Ovary (tissue), 3 donors: ENCODE data around the gene XPNPEP2.

Experiments used
- POLR2A ChIP-seq: fragments of 450-650 bp; IDR thresholded peaks from one replicate; pipeline ENCODE4 v1.6.1; 2017; ENCODE audit warnings: antibody characterized with exemption, mild to moderate bottlenecking, moderate library complexity
- TF ChIP-seq, protein P1 (sequence below), 3 donors: fragments of 450-650 bp in 2 of 3; fragments of 200-600 bp in 1 of 3; IDR thresholded peaks; one replicate each; pipeline versions ENCODE4 v1.5.1 to v1.8.0; 2016 to 2022; ENCODE audit warnings: antibody characterized with exemption in 3 of 3, mild to moderate bottlenecking in 1 of 3
- donor health status: DM: no; HTN: no; CAD: no.

DNA sequence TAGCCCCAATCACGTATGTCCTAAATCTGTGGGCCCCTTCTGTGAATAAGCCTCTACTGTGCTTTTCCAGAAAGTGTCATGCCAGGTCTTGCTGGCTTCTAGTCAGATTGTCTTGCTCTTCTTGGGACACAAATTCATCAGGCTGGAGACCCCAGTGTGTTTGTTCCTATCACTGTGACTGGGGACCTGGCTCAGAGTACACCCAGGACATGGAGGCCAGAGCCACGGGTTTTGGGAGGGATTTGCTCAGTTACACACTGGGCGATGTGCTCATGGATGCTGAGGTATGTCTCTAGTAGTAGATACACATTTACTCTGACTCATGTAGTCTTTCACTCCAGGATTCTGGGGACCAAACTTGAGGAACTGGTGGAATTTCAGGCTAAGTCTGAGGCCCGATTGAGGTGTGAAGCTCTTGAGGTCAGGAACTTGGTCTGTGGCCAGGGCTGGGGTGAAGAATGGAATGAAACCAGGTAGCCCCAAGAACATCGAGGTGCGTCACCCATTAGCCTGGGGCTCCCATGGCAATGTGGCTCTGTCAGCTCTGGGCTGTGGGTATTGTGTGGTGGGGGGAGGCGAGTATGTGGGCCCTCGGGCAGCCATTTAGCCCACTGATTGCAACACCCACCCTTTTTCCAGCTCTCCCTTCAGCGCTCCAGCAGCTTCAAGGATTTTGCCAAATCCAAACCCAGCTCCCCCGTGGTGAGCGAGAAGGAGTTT, 48.7 kb downstream of the XPNPEP2 start:
- TF ChIP-seq, protein P1, sequence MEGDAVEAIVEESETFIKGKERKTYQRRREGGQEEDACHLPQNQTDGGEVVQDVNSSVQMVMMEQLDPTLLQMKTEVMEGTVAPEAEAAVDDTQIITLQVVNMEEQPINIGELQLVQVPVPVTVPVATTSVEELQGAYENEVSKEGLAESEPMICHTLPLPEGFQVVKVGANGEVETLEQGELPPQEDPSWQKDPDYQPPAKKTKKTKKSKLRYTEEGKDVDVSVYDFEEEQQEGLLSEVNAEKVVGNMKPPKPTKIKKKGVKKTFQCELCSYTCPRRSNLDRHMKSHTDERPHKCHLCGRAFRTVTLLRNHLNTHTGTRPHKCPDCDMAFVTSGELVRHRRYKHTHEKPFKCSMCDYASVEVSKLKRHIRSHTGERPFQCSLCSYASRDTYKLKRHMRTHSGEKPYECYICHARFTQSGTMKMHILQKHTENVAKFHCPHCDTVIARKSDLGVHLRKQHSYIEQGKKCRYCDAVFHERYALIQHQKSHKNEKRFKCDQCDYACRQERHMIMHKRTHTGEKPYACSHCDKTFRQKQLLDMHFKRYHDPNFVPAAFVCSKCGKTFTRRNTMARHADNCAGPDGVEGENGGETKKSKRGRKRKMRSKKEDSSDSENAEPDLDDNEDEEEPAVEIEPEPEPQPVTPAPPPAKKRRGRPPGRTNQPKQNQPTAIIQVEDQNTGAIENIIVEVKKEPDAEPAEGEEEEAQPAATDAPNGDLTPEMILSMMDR (IDR thresholded peaks at IDR 0.05), result no peak
- no peak for TF ChIP-seq POLR2A
